H1 (cell line): Measurements from ENCODE around the gene DLK2. TPM values are rescaled to one million over a fixed set of nuclear protein-coding genes. Genes with fewer than 3 reads are reported as not detected.

ENCODE experiments used
- CTCF ChIA-PET: fragments of 300-600 bp; sonication (Branson Sonifier 250); formaldehyde crosslinking; loops from one replicate; lab custom pipeline; 2021; ENCODE audit not compliant: partially characterized antibody; lab: Charles Lee
- POLR2A ChIA-PET: fragments of 300-600 bp; sonication (Branson Sonifier 250); formaldehyde crosslinking; loops from one replicate; lab custom pipeline; 2021; ENCODE audit warnings: inconsistent platforms; ENCODE audit not compliant: partially characterized antibody; lab: Charles Lee
- DNase-seq, 2 experiments: peaks; one replicate each; pipeline versions ENCODE4 v3.0.0 to v3.0.0-alpha.2; 2010 to 2022; ENCODE audit warnings: low spot score in 2 of 2, low read depth in 1 of 2, mixed read lengths in 1 of 2
- FAIRE-seq: peaks from 2 replicates; lab custom pipeline; 2011; peaks lifted over from hg19 to GRCh38; lab: Jason Lieb, UNC
- H2AFZ ChIP-seq: 2 replicates; pipeline ENCODE4 v1.8.1; 2012; ENCODE audit warnings: low read length, inconsistent platforms
- H2AK5ac ChIP-seq: 2 replicates; pipeline ENCODE4 v1.6.1; 2013; ENCODE audit warnings: low read depth, low read length
- H2BK120ac ChIP-seq: replicated peaks from 2 replicates; pipeline ENCODE3; 2013; ENCODE audit warnings: low read depth, low read length, inconsistent platforms
- H2BK12ac ChIP-seq: 2 replicates; pipeline ENCODE4 v1.6.1; 2013; ENCODE audit warnings: low read depth, low read length
- H2BK15ac ChIP-seq: 2 replicates; pipeline ENCODE4 v1.6.1; 2013; ENCODE audit warnings: low read length
- H2BK20ac ChIP-seq: 2 replicates; pipeline ENCODE4 v1.6.1; 2013; ENCODE audit warnings: low read length
- H2BK5ac ChIP-seq: 2 replicates; pipeline ENCODE4 v1.6.1; 2013; ENCODE audit warnings: low read depth, low read length
- H3K14ac ChIP-seq: 2 replicates; pipeline ENCODE4 v1.6.1; 2013; ENCODE audit warnings: inconsistent platforms; ENCODE audit not compliant: insufficient read length
- H3K18ac ChIP-seq: 2 replicates; pipeline ENCODE4 v1.6.1; 2013; ENCODE audit warnings: low read length; ENCODE audit errors: extremely low read depth
- H3K23ac ChIP-seq: 2 replicates; pipeline ENCODE4 v1.6.1; 2013; ENCODE audit warnings: inconsistent platforms; ENCODE audit not compliant: insufficient read length
- H3K23me2 ChIP-seq: 2 replicates; pipeline ENCODE4 v1.6.1; 2013; ENCODE audit warnings: low read depth, low read length
- H3K27ac ChIP-seq: 2 replicates; pipeline ENCODE4 v1.6.1; 2011; ENCODE audit warnings: low read depth, low read length, inconsistent platforms
- H3K27me3 ChIP-seq, 4 experiments: replicated peaks in 1 of 4; 1 replicate in 1 of 4; 2 replicates in 3 of 4; pipeline versions ENCODE4 v1.6.1 to v1.8.1; 2011 to 2013; ENCODE audit warnings: low read length in 3 of 4, mild to moderate bottlenecking in 3 of 4, inconsistent platforms in 2 of 4, mixed read lengths in 2 of 4, moderate library complexity in 1 of 4; ENCODE audit not compliant: control insufficient read depth in 3 of 4, insufficient read depth in 3 of 4; ENCODE audit errors: extremely low read depth in 1 of 4
- H3K36me3 ChIP-seq, 4 experiments: 2 replicates each; pipeline versions ENCODE4 v1.6.1 to v1.8.1; 2011 to 2013; ENCODE audit warnings: mild to moderate bottlenecking in 4 of 4, low read length in 3 of 4, moderate library complexity in 2 of 4, control low read depth in 1 of 4, inconsistent platforms in 1 of 4; ENCODE audit not compliant: insufficient read depth in 4 of 4, control insufficient read depth in 2 of 4
- H3K4ac ChIP-seq: replicated peaks from 2 replicates; pipeline ENCODE3; 2013; ENCODE audit warnings: low read length, low read depth, mixed read lengths, inconsistent platforms; ENCODE audit not compliant: insufficient read length
- H3K4me1 ChIP-seq, 4 experiments: replicated peaks in 1 of 4; 1 replicate in 1 of 4; 2 replicates in 3 of 4; pipeline versions ENCODE4 v1.6.1 to v1.8.1; 2011 to 2013; ENCODE audit warnings: low read length in 3 of 4, inconsistent platforms in 2 of 4, mixed read lengths in 1 of 4; ENCODE audit not compliant: insufficient read depth in 4 of 4, control insufficient read depth in 3 of 4
- H3K4me2 ChIP-seq, 2 experiments: 2 replicates each; pipeline versions ENCODE4 v1.6.1 to v1.8.1; 2011 to 2013; ENCODE audit warnings: low read depth in 2 of 2, low read length in 2 of 2, control low read depth in 1 of 2, inconsistent platforms in 1 of 2, mild to moderate bottlenecking in 1 of 2; ENCODE audit not compliant: insufficient read depth in 1 of 2
- H3K4me3 ChIP-seq, 4 experiments: fragments of 200-600, 300-600 bp in 1 of 4; sonication (generic), shearing (Covaris generic), sonication (Bioruptor Twin) in 1 of 4; 2 replicates each; pipeline versions ENCODE4 v1.5.1 to v1.8.1; 2011 to 2016; ENCODE audit warnings: low read length in 4 of 4, low read depth in 3 of 4, control low read depth in 2 of 4, inconsistent platforms in 2 of 4, mild to moderate bottlenecking in 2 of 4, mixed read lengths in 1 of 4, moderate library complexity in 1 of 4; ENCODE audit not compliant: insufficient read depth in 2 of 4; ENCODE audit errors: extremely low read depth in 1 of 4
- H3K56ac ChIP-seq: replicated peaks from 2 replicates; pipeline ENCODE3; 2013; ENCODE audit warnings: low read depth, mild to moderate bottlenecking, mixed read lengths, low read length, inconsistent platforms; ENCODE audit not compliant: insufficient read length
- H3K79me1 ChIP-seq: 2 replicates; pipeline ENCODE4 v1.6.1; 2013; ENCODE audit warnings: low read depth, low read length, control low read depth
- H3K79me2 ChIP-seq, 2 experiments: 2 replicates each; pipeline versions ENCODE4 v1.6.1 to v1.8.1; 2012 to 2013; ENCODE audit warnings: low read length in 2 of 2, mild to moderate bottlenecking in 2 of 2, inconsistent platforms in 1 of 2; ENCODE audit not compliant: insufficient read depth in 2 of 2, control insufficient read depth in 1 of 2
- H3K9ac ChIP-seq, 4 experiments: replicated peaks in 1 of 4; 1 replicate in 1 of 4; 2 replicates in 3 of 4; pipeline versions ENCODE4 v1.6.1 to v1.8.1; 2011 to 2013; ENCODE audit warnings: low read depth in 3 of 4, low read length in 3 of 4, control low read depth in 2 of 4, mild to moderate bottlenecking in 2 of 4, moderate library complexity in 2 of 4, inconsistent platforms in 1 of 4; ENCODE audit errors: extremely low read depth in 1 of 4
- H3K9me3 ChIP-seq, 2 experiments: 2 replicates each; pipeline versions ENCODE4 v1.6.1 to v1.8.1; 2012 to 2013; ENCODE audit warnings: mild to moderate bottlenecking in 2 of 2, moderate library complexity in 2 of 2, control low read depth in 1 of 2, inconsistent platforms in 1 of 2, low read depth in 1 of 2, low read length in 1 of 2, mixed read lengths in 1 of 2; ENCODE audit not compliant: insufficient read depth in 2 of 2
- H4K20me1 ChIP-seq, 2 experiments: replicated peaks in 1 of 2; 2 replicates each; pipeline versions ENCODE3 to v1.8.1; 2011 to 2013; ENCODE audit warnings: inconsistent platforms in 2 of 2, low read length in 2 of 2, mild to moderate bottlenecking in 1 of 2; ENCODE audit not compliant: insufficient read depth in 2 of 2, control insufficient read depth in 1 of 2
- H4K5ac ChIP-seq: 2 replicates; pipeline ENCODE4 v1.6.1; 2013; ENCODE audit warnings: low read length, low read depth, mixed read lengths, inconsistent platforms; ENCODE audit not compliant: insufficient read length
- H4K8ac ChIP-seq: 2 replicates; pipeline ENCODE4 v1.8.0; 2013; ENCODE audit warnings: mild to moderate bottlenecking, moderate library complexity, low read length, inconsistent platforms; ENCODE audit not compliant: insufficient read depth; ENCODE audit errors: extremely low read depth
- H4K91ac ChIP-seq: replicated peaks from 2 replicates; pipeline ENCODE3; 2013; ENCODE audit warnings: low read length, mixed read lengths, inconsistent platforms; ENCODE audit not compliant: insufficient read length
- ATF2 ChIP-seq: IDR thresholded peaks from 2 replicates; pipeline ENCODE4 v1.6.1; 2012; ENCODE audit warnings: low read length, inconsistent platforms
- BCL11A ChIP-seq, 2 experiments: IDR thresholded peaks; one replicate each; pipeline ENCODE4 v1.6.1; 2011; ENCODE audit warnings: low read depth in 2 of 2, low read length in 2 of 2, mild to moderate bottlenecking in 2 of 2
- PHF8 ChIP-seq: fragments of 200-600 bp; sonication (generic); conservative IDR thresholded peaks from 2 replicates; pipeline ENCODE4 v1.7.1; 2012; ENCODE audit warnings: low read depth, mild to moderate bottlenecking, inconsistent platforms, low read length, moderate library complexity
- RXRA ChIP-seq: IDR thresholded peaks from 2 replicates; pipeline ENCODE4 v1.6.1; 2011; ENCODE audit warnings: low read depth, mild to moderate bottlenecking, low read length, moderate library complexity; ENCODE audit not compliant: insufficient read depth
- WGBS, 2 experiments: shearing (Covaris generic) in 1 of 2; methylation state at CpG; one replicate each; pipeline versions ENCODE4 v1.1.6 to v1.1.7; 2013 to 2015; ENCODE audit warnings: low lambda C conversion rate in 2 of 2, mixed read lengths in 2 of 2, inconsistent platforms in 1 of 2, low coverage in 1 of 2, missing lambda C conversion rate in 1 of 2; ENCODE audit not compliant: insufficient replicate concordance in 2 of 2, insufficient coverage in 1 of 2, insufficient read length in 1 of 2; ENCODE audit errors: extremely low coverage in 1 of 2, missing lambda C conversion rate in 1 of 2; 5-methylcytosine and 5-hydroxymethylcytosine counted together
- polyA plus RNA-seq, 7 experiments: library from polyadenylated mRNA; depleted of rRNA in 3 of 7; stranded (reverse) in 5 of 7; unstranded in 2 of 7; fragments of >200 nt in 5 of 7; fragments of 200-250 nt in 2 of 7; gene quantifications; 1 replicate in 5 of 7; 2 replicates in 1 of 7; 4 replicates in 1 of 7; pipeline versions ENCODE4 v1.2.1 to v1.2.3, GENCODE V29; 2011 to 2013; ENCODE audit warnings: missing spikeins in 2 of 7, mixed read lengths in 2 of 7
- total RNA-seq: library from RNA; stranded (reverse); fragmentation: NEBNext Ultra II Directional; extraction: Animal tissue kit (Norgen Biotek cat#: 25700); gene quantifications from 2 replicates; pipeline ENCODE4 v1.2.1, GENCODE V29; 2021

The DLK2 gene
- total and polyA plus RNA-seq, 2 of the 8 experiments (the other 6 are each of a cell fraction or from before 2014, with no cell fraction given), result 0.37 to 0.80 TPM

DNA sequence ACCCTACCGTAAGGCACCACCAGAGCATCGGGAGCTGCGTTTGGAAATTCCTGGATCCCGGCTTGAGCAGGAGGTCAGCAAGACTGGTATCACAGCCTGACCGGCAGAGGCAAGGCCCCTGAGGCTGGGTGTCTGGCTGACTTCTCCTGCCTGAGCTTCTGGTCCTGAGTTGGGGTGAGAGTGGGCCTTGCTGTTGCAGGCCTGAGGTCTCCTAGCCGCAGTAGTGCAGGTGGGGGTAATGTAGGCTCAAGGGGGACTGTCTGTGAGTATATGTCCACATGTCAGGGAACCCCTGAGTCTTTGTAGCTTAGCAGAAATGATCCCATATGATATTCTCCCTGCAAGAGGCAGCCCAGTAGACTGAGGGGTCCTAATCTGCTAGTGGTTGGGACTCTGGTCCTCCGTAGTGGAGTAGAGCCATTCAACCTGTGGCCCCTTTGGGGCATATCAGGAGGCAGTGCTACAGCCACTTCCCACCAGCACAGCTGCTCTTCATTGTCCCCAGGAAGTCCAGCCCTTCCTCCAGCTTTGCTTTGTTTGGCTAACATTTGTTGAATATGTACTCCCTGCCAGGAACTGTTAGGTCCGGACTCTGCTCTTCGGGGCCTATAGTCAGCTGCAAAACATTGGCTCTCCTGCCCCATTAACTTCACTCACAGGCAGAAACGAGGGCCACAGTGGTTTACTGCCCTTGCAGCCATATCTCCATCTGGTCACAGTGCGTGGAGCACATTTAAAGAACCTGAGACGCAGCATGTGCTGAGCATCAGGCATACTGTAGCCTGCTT, 43.9 kb upstream of the DLK2 start:
- Histone ChIP-seq H3K14ac (no peak overlapping the region), H2BK120ac (no peak overlapping the region), H3K4me1 (peaks cover 4 to 12% (median 7%) of the 10 kb centered on the region in 4 experiments), H3K36me3 (peaks cover 16 to 46% (median 34%) of the 10 kb centered on the region in 4 experiments; a peak in 7 of 8 replicates), H3K27me3 (no peaks in the 10 kb centered on the region), H3K79me1 (peaks cover 7% of the 10 kb centered on the region; the same call in 1 of the 2 replicates), H3K4me3 (no peak overlapping the region), H3K4ac (no peak overlapping the region), H3K9me3 (no peaks in the 10 kb centered on the region), H4K5ac (no peak overlapping the region), H2BK20ac (no peak overlapping the region), H3K23me2 (no peaks in the 10 kb centered on the region), H4K91ac (no peak overlapping the region), H2BK5ac (no peak overlapping the region), H3K27ac (no peak overlapping the region), H2AK5ac (no peak overlapping the region), H4K20me1 (peaks cover 4 to 13% of the 10 kb centered on the region in 2 experiments), H3K9ac (no peak overlapping the region), H4K8ac (no peak overlapping the region), H3K56ac (no peak overlapping the region), H3K23ac (no peak overlapping the region), H3K4me2 (no peak overlapping the region), H2AFZ (no peak overlapping the region), H3K18ac (no peak overlapping the region), H3K79me2 (peaks cover 4 to 14% of the 10 kb centered on the region in 2 experiments; a peak in 3 of 4 replicates), H2BK12ac (no peak overlapping the region), H2BK15ac (no peak overlapping the region)
- TF ChIP-seq PHF8, result no peak
- TF ChIP-seq ATF2, result no peak
- no peak for TF ChIP-seq BCL11A (IDR thresholded peaks at IDR 0.05; ENCODE audit: low read depth in 2 of 2, low read length in 2 of 2)
- TF ChIP-seq RXRA, result no peak
- WGBS, 2 experiments, result 93% methylated on average over 12 of the region's 12 CpGs; no CpG with 5 or more reads in 1 of the 2 experiments
- DNase-seq (no peak), FAIRE-seq (no peak)
- POLR2A ChIA-PET, result interaction anchor here (0.6 to 2.4 kb wide), 3 partner anchors 11 to 14 kb away, joined by 3 to 9 read pairs (median 6); partner anchors contain the start of gene LRRC73
- CTCF ChIA-PET, result interaction anchor here (0.6 to 32.9 kb wide), 9 partner anchors 1 to 815 kb away, joined by 3 to 536 read pairs (median 5); partner anchors contain the start of genes DLK2, LRRC73 and TJAP1
